Astrocyte (in vitro differentiated cells and primary cell): ENCODE results near the gene C6orf118.

ENCODE experiments used
- EZH2 ChIP-seq: IDR thresholded peaks from 2 replicates; pipeline ENCODE4 v1.6.1; 2012; ENCODE audit warnings: mild to moderate bottlenecking, low read length, inconsistent platforms; ENCODE audit not compliant: insufficient read depth
- TF ChIP-seq, protein P1 (sequence below): IDR thresholded peaks from 2 replicates; pipeline ENCODE4 v1.5.1; 2011; ENCODE audit warnings: low read depth, mild to moderate bottlenecking, inconsistent platforms, low read length, moderate library complexity; ENCODE audit not compliant: insufficient read depth

DNA sequence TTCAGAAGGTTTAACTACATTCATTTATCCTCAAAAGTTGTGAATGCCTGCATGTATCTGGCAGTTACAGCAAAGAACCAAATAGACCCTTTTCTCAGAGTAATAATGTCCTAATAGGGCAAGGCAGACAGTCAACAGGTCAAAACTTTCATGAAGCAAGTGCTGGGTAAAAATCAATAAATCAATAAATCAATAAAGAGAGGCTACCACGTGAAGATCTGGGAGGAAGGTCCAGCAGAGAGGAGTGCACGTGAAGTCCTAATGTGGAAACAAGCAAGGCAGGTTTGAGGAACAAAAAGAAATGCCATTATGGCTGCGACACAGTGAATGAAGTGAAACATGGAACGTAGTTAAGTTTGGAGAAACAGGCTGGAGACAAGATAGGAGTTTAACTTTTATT, 36.3 kb upstream of the C6orf118 start:
- TF ChIP-seq, protein P1, sequence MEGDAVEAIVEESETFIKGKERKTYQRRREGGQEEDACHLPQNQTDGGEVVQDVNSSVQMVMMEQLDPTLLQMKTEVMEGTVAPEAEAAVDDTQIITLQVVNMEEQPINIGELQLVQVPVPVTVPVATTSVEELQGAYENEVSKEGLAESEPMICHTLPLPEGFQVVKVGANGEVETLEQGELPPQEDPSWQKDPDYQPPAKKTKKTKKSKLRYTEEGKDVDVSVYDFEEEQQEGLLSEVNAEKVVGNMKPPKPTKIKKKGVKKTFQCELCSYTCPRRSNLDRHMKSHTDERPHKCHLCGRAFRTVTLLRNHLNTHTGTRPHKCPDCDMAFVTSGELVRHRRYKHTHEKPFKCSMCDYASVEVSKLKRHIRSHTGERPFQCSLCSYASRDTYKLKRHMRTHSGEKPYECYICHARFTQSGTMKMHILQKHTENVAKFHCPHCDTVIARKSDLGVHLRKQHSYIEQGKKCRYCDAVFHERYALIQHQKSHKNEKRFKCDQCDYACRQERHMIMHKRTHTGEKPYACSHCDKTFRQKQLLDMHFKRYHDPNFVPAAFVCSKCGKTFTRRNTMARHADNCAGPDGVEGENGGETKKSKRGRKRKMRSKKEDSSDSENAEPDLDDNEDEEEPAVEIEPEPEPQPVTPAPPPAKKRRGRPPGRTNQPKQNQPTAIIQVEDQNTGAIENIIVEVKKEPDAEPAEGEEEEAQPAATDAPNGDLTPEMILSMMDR = no peak
- no peak for TF ChIP-seq EZH2
